Measurements from ENCODE around the gene SEPTIN10.

SEPTIN10 gene

DNA sequence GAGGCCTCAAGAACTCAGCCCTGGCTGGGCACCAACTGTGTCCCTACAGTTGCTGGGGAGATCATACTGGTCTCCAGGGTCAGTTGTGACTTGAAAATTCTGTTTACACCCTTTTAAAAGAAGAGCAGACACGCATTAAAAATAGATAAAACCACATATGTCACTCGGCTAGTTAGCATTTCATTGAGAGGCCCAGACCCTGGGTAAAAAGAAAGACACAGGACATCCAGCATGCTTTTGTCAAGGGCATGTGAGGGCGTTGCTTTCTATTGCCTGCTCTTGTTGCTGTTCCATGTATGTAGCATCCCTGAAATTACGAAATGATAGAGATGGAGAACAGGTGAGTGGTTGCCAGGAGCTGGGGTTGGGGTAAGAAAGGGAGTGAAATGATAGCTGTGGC lies 94.3 kb downstream of the SEPTIN10 start:
- DNase-seq: no peak

DNA sequence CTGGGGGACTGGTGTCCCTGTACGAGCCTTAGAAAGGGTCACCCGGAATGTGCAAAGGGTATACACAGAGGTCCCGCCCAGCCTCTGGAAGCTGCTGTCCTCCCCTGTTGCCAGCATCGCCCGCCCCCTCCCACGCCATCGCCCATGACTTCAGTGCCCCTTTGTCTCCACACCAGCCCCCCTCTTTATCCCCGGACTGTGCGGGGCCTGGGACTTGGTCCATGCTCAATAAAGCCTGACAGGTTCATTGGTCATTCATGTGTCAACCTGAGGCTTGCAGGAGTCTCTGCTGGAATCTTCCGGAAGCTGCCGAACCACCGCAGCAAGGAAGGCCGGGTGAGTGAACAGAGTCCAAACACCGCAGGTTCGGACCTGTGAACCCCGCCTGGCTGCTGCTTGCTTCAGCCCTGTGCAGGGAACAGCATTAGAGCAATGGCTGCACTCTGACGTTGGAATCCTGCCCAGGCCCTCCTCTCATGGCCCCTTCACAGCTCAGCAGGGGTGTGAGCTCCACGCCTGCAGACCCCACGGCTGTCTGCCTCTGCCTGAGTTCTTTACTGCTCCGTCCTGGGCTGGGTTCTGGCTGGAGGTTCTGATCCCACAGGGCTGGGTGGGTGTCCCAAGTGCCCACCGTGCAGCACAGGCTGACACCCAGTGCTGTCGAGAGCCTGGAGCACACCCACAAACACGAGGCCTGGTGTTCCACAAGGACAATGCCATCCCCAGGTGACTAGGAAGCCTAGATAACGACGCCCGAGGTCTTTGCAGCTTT lies 96.5 kb downstream of the SEPTIN10 start:
- no peak for DNase-seq

DNA sequence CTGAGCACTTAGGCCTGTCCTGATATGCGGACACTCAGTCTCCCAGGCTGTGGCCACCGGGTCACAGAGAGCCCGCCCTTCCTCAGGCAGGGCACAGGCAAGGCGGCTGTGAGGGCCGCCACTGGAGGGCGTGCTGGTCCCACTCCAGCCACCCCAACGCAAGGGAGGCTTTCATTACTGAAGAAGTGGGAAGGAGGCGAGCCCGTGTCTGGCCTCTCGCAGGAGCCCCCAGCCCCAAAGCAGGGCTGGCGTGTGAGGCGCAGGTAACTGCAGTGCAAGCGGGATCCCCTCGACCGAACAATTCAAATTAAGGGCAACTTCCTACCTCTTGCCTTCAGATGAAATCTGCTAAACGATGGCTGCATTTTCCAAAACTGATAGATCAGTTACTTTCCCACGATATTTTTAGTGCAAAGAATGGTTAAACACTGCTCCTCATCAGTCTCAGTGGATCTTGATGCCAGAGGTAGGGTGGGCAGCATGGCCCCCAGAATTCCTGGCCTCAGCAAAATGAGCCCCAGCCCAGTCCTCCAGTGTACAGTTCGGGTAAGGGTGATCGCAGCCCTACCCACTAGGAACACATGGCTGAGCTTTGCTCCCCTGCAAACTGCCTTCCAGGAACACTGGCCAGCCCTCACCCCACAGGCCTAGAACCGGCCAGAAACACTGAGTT lies 97.2 kb downstream of the SEPTIN10 start:
- peak; percentile 20 for DNase-seq

DNA sequence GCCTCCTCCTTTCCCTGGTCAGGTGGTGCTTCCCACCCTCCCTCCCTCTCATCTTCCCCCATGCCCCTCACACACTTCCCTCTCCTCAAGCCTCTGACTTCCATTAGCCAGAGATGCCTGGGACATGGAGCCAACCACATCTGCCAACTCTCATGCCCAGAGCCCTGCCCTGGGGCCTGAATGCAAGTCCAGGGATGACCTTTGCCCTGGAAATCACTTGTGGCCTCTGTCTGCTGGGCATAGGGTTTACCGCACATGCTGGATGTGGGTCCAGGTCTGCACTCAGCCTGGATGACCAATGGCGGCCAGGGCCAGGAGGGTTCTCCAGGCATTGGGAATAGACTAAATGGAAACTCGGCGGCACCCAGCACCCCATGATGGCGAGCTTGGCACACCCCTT lies 98.9 kb downstream of the SEPTIN10 start:
- no peak for DNase-seq

DNA sequence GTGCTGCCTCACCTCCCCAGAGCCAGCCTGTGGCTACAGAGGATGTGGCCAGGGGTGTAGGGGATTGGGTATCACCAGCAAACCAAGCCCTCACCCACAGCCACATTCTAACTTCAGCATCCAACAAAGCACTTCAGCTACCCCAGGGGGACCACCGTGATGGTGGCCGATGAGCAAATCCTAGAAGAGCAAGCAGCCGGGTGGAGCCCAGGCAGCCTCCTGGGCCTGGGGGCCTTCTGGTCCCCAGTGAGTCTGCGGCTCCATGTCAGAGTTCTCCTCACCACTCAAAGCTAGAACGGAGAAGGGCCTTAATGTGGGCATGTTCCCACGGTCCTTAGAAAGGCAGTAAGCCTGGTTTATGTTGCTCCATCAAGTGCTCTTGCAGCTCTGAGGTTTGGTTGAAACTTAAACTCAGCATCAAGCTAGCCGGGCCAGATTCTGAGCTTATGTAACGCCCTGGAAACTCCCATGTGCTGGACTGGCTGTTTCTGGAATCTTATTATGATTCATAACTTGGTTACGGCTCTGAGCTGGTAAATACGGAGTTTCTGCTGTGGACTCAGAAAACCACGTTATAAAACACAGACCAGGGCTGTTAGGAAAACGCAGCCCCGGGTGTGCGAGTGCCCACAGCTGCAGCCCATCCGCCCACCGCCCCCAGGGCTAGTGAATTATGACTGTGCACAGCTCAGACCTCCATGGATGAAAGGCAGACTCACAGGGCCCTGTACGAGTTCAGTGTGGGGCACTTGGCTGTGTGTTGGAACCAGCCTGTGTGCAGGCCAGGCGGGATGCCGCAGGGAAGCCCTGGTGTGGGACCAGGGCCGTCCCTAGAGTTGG lies 99.8 kb downstream of the SEPTIN10 start:
- DNase-seq: no peak

DNA sequence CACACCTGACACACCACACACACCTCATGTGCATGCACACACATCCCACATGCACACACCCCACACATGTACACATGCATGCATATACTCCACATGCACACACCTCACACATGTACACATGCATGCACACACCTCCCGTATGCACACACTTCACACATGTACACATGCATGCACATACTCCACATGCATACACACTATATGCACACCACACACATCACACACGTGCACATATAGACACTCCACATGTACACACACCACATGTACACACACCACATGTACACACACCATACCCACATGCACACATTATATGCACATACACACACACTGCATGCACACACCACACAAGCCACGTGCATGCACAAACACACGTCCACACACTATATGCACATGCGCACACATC lies 100.5 kb downstream of the SEPTIN10 start:
- DNase-seq: no peak

DNA sequence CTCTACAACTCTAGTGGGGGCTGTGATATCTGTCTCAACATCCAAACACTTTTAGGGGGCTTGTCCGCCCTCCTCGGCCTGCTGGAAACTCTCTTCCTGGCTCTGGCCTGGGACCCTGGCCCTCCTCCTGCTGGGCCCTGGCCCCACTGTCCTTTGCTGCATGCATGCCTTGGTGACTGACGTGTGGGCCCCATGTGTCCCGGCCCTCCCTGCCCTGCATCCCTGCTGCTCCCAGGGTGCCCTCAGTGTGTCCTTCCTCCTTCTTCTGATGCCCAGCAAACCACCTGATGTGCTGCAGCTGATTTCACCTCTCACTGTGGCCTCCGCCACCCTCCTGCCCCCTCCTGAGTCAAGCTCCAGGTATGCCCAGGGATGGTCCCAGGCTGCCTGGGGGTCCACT lies 101.7 kb downstream of the SEPTIN10 start:
- no peak for DNase-seq

DNA sequence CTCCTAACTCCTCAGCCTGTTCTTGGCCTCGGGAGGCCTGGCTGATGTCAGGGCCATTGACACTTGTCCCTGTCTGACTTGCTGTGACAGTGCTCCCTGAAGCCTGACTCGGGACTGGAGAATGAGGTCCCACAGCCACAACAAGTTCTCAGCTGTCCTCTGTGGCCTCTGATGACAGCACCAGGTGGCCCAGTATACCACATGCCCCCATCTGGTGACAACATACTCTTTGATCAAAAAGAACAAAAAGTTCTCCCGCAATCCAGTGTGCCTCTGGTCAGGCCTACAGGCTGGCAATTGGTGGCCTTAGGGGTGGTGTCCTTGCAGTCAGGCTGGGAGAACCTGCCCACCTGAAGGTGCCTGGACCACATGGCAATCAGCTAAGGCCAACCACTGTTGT lies 102.6 kb downstream of the SEPTIN10 start:
- no peak for DNase-seq

DNA sequence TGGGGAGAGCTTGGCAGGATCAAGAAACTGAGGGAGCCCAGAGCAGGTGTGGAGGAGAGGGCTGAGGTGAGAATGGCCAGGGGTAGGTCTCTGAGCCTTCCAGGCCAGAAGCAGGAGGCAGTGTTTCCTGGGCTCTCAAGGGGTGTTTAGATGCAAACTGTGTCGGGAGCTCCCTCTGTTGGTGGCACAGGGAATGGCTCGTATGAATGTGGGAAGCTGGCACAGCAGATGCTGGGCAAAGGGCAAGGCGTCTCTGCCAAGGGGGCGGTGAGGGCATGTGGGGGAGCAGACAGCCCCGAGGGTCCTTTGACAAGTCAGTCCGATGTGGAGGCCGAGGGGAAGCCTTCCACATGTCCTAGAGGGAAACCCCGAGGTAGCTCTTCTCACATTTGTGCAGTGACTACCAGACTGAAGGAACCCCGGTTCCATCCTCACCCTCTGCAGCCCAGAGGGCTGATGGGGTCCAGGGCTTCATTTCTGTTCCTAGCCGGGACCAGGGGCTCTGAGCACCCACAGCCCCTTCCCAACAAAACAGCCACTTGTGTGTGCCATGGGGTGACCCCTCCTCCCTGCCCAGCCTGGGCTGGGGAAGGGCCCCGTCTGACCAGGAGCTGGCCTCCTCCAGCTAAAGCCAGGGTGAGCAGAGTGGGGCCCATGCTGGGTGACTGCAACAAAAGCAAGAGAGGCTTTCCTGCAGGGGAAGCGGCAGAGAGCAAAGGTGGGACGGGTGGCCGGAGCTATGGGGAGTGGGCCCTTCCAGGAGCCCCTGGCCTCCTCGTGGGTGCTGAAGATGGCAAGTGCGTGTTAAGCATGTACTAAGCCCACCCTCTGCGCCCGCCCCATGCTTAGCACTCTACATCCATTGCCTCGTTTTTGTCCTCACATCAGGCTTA lies 103.4 kb downstream of the SEPTIN10 start:
- peak; percentile 81 for DNase-seq

DNA sequence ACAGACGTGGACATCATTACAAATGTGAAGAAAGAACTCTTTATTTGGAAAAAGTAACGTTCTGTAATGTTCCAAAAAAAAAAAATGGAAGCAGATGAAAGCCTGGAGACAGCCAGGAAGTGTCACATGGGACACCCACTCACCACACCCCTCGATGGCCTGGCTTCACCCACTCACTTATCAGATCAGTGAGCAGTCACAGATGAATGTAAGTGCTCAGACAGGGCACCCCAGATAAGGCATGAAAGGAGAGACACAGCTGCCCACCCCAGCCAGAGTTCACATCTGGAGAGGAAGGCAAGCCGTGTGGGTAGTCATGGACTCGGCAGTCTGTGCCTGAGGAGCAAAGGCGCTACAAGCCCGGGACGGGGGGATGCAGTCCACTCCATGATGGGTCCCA lies 105.2 kb downstream of the SEPTIN10 start:
- DNase-seq: peak; percentile 70

DNA sequence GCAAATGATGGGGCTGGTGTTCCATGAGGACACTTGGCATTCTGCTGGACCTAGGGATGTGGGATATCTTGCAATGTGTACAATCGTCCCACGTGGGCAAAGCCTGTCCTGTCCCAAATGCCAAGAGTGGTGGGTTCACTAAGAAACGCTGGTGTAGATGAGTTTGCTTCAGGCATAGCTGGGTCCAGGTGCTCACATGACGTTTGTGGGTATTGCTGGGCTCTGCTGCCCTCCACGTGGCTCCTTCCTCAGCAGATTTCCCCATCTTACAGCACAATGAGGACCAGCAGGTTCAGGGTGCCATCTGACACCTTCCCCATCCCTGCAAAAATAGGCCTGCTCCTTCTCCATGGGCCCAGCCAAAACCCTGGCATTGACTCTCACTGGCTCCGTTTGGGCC lies 105.9 kb downstream of the SEPTIN10 start:
- DNase-seq: no peak

DNA sequence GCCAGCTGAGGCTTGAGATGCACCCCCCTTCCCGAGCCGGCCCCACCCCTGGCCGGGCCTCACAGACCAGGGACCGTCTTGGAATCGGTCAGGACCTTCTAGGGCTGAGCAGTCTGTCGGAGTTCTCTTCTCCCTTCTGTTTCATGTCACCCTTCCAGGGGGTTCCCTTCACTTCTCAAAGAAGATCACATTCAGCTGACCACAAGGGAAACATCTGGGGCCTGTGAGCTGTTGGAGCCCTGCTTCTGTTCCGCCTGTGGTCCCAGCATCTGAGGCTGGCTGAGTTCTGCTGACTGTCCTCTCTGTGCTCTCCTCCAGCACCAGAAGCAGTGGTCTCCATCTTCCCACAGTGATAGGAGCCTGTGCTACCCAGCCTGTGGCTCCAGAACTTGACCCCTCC lies 106.5 kb downstream of the SEPTIN10 start:
- DNase-seq: peak; percentile 9

DNA sequence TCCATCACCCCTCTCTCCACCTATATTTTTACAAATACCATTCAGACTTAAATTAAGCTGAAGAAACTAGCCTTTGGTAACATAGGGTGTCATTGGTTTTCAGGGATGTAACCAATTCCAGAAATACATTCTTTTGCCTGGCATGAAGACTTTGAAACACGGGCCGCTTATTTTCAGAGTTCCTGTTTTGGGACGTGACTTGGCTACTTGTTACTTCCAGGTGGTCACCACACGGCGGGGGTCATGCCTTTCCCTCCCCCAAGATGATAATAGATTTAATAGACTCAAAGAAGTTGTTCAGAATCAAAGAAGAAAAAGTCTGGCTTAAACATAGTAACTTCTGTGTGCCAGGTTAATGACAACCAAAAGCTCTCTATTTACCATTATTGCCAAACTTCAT lies 110.6 kb downstream of the SEPTIN10 start:
- DNase-seq: no peak

DNA sequence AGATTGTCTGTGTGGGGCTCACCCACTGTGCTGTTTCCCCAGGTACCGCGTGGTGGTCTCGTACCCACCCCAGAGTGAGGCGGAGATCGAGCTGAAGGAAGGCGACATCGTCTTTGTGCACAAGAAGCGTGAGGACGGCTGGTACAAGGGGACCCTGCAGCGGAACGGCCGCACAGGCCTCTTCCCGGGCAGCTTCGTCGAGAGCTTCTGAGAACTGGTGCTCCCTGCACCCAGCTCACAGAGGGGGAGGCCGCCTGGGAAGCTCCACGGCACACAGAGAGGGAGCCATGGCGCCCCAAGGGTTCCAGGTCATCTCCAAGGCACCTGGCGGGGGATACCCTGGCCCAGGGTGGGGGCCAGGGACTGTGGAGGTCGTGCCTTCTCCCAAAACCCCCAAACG lies 112.3 kb downstream of the SEPTIN10 start:
- DNase-seq: no peak

DNA sequence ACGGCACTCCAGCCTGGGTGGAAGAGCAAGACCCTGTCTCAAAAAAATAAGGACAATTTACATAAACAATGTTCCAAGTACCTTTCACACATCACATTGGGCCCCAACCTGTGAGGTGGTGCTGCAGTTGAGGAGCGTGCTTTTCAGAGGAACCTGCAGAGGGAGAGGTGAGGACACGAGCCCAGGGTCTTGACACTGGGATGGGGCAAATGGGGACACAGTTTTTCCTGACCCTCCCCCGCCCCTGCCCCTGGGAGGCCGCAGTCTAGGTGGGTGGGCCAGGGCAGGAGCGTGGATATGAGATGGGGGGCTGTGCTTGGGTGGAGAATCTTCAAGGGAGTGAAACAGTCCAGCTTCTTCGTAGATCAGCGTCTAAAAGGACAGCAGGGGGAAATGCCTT lies 112.9 kb downstream of the SEPTIN10 start:
- DNase-seq: no peak

DNA sequence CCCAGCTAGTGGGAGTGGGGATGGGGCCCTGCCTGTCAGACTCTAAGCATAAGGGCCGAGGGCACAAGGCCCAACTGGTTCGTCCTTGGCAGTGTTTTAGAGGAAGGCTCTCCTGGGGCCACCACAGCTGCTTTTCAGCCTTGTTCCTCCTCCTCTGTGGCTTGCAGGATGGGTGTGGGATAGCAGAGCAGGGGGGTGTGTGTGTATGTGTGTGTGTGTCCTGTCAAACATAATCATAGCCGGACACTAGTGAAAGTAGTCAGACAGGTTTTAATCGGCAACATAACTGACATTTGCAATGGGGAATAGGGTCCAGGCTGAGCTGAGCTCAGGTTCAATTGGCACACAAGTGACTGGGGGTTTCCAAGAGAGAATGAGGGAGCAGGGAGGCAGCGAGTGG lies 114.2 kb downstream of the SEPTIN10 start:
- no peak for DNase-seq

DNA sequence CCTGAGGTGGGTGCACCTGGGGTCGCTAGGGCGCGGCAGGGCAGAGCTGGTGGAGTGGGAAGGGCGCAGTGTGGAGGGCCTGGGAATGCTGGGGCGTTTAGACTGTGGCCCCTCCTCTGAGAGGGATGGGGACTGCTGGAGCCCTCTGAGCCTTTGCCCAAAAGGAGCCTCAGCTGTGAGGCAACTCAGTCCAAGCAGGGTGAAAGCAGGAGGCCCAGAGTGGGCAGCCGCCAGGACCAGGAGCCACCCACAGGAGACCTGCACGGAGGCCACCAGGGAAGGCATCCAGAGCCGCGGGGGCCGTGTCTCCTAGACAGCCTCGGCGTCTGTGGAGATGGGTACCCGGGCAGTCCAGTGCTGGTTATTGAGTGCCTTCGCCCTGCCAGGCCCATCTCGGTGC lies 114.9 kb downstream of the SEPTIN10 start:
- DNase-seq: no peak

DNA sequence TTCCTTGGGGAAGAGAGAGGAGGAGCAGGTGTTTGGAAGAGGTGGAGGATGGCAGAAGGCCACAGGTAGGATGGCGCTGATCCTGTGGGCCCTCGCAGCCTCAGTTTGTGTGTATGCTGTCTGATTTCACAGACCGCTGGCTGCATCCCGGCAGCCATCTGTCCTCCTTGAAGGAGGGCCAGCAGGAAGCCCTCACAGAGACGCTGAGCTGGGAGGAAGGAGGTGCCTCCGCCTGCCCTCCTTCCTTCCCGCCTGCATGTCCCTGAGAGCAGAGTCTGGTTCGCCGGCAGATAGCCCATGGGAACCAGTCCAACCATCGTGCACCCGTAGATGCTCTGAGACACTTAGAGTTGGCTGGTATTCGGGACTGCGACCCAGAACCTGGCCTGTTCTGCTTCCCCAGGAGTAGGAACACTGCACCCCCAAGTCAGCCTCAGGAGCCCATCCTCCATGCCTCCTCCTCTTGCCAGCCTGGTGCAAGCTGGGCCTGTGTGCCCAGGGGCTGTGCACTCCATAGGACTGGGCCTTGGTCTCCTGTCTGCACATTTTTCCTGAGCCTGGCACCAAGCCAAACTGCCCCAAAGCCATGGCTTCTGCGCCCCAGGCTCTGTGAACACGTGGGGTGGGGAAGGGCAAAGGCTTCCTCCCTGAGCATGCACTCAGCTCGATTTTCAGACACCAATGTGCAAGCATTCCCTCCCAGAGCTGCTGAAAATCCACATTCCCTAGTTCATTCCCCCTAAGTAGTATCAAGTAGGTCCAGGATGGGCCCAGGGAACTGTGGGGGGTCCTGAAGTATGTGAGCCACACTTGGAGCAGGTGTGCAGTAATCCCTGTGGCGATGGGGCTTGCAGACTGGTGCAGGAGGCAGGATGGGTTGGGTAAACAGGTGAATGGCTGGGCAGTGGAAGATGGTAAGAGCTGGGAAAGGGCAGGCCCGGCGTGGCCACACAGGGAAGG lies 115.6 kb downstream of the SEPTIN10 start:
- no peak for DNase-seq

DNA sequence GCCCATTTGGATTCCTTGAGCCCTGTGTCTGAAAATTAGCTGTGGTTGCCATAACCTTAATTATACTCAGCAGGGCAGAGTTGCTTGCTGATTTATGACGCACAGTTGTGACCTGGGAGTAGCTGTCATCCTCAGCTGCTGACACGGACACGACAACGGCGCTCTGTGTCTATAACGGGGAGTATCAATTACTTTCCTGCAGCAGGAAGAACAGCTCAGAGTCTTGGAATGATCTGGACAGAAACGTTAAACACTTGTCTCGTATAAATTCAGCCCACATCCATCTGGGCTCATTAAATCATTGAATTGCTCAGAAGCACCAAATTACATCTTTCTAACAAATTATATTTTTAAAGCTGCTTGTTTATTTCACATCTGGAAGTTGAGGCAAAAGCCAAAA lies 116.3 kb downstream of the SEPTIN10 start:
- DNase-seq: no peak

DNA sequence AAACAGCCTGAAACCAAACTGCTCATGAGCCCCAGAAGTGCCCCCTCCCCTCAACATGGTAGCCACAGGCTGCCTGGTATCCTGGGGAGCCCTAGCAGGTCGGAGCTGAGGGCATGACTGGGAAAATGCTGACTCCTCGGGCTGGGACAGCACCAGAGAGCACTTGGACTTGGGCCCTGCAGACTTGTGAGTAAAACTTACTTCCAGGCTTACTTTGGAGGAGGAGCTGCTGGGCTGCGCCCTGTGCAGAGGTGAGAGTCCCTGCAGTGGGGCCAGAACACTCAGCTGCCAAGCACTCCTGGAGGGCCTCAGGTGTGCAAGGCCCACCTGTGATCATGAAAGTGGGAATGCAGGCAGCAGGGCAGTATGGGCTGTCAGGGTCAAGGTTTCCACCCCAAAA lies 119.4 kb downstream of the SEPTIN10 start:
- no peak for DNase-seq

DNA sequence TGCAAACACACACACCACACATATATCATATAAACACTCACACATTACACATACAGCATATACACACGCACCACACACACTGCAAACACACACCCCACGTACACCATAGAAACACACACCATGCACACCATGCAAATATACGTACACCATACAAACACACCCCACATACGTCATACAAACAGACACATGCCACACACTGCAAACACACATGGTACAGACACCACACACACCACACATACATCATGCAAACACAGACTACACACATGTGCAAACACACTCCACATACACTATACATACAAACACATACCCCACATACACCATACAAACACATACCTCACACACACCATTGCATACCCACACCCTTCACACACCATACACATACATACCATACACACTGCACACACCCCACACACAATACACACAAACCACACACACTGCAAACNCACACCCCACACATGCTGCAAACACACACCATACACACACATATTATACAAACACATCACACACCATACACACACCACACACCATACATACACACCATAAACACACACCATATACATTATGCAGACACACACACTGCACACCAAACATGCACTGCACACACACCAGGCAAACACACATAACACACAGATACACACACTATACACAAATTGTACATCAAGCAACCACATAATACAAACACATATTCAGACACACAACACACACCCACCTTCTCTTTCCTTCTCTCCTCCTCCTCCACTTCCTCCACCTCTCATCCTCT lies 120.4 kb downstream of the SEPTIN10 start:
- no peak for DNase-seq

All from hematopoietic multipotent progenitor cell treated with erythropoietin and hydrocortisone succinate and interleukin-3 and kit ligand, for 8 days (in vitro differentiated cells).